HG02588 (cell line): ENCODE measurements around the gene CENPVL3.
"Not testable (repeated sequence)": the region's sequence is repeated elsewhere in the genome, so short reads cannot be mapped to it uniquely, and the experiment has no call there.

Source experiments
- ATAC-seq: cut with Tn5 transposase; IDR thresholded peaks from one replicate; pipeline ENCODE4 v1.9.1; 2021; ENCODE audit warnings: mild to moderate bottlenecking, moderate library complexity; ENCODE audit not compliant: unreplicated experiment

CENPVL3 gene

DNA sequence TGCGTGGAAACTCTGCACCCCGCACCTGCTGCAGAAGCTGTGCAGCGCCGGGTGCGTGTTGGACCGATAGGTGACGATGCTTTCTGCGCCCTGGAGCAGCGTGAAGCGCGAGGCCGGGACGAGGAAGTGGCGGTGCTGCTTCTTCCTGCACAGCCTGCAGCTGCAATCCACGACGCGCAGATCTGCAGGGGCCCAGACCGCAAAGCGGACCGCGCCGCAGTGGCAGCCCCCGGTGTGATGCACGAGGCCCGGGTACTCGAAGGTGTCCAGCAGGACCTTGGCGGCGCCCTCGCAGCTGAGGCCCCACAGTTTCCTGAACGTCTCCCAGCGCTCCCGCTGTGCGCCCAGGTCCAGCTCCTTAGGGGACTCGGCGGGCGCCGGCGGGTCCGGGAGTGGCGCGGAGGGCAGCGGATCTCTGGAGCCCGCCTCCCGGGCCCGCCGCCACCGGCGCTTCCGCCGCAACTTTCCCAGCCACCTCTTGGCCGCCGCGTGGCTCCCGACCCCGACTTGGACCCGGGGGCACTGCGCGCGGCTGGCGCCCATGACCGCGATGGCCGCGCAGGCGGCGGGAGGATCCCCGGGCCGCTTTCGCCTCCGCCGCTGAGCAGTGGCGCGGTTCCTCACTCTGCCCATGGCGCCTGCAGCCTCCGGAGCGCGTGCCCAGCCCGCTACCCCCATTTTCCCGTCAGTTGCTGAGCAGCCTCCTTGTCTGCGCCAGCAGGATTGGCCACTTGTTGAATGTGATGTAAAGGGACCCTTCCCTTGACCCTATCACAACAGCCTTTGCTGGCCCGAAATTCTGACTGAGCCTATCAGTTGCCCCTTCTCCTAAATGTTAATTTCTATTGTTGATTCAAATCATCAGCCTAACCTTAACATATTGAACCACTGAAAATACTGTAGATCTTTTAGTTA lies at the start of gene CENPVL3:
Gene CENPVL3, minus strand, starts transcription at position 672 of the 915 bp plus-strand sequence. Its CDS starts 39 bp downstream, at position 633.
- ATAC-seq: not testable (repeated sequence)

DNA sequence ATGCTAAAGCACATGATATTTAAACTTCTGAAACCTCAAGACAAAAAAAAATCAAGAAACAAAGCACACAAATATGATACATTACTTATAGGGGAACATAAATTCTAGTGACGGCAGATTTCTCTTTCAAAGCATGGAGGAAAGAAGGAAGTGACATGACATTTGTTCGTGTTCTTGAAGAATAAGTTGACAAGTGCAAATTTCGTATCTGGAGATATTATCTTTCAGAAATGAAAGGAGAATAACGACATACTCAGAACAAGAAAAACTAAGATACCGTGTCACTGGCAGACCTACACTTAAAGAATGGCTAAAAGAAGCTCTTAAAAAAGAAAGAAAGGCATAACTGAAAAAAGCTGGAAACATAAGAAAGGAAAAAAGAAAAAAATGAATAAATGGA lies 47.3 kb upstream of the CENPVL3 start:
- no peak for ATAC-seq

DNA sequence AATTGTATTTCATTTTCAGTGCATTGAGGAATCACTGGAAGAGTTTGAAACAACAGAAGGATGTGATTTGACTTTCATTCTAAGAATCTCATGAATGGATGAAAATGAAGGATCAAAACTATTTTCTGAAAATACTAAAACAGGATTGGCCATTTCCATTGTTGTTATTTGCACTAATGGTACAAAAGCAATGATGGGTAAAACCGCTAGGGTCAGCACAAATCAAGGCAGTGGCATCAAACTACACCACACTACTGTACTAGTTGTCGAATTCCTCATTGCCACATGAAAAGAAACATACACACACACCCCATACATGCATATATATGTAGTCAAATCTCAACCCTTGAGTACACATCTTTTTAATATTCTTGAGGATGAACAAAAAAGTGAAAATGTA lies 24.7 kb upstream of the CENPVL3 start:
- ATAC-seq: no peak

DNA sequence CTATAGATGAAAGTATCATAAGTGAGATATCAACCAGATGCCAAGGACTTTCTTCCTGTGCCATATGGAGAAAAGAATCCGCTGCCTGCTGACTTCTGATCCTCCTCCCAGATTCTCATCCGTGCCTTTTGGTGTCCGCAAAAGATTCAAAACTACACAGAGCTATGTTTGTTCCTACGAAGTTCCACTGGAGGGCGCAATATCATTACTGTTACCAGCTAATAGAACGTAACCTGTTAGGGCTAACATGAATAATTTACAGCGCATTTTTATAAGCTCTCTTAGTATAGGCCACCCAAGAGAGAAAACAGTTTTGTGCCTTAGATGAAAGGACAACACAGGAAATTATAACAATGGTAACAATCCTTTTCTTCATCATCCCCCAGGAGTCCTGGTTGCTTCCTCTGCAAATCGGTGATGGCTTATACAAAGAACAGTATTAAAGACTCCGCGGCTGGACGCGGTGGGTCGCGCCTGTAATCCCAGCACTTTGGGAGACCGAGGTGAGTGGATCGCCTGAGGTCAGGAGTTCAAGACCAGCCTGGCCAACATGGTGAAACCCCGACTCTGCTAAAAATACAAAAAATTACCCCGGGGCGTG lies 22.8 kb upstream of the CENPVL3 start:
- no peak for ATAC-seq

DNA sequence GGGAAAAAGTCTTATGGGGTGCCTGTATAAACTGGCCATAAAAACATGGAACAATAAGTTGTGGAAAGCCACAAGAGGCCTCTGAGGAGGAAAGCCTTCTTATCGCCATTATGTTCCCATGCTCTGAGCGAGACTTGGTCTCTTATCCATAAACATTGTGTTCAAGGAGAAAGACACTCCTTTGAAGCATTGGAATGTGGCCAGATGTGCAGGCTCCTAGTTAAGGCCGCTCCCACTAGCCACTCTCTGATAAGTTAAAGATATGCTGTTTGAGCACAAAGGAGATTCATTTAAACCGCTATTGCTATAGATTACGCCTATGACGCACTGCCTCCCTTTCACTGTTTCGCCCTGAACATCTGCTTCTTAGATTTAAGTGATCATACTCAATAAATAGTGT lies 17.8 kb upstream of the CENPVL3 start:
- not testable (repeated sequence) for ATAC-seq

DNA sequence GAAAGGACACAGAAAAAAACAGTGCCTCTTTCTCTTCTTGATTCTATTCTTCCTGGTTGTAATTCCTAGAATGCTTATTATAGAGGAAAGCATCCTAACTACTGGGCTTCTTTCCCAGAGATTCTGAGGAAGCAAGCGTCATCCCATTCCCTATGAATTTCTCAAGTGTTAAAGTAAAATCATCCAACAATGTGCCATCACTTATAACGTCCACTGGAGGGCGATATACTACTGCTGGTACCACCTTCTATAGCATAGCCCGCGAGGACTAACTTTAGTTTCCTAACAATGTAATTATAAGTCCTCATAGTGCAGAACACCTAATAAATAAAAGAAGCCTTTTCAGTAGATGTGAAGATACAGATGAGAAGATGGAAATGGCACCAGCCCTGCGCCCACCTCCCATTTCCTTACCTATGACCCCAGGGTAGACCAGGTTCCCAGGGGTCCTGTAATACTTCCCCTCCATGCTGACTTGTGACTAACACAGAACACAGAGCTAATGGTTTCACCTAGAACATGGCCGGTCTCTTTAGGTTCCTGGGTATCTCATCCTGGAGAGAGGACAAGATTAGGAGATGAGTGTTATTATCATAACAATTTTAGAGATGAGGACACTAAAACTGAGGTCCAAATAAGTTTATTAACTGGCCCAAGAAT lies 4.2 kb downstream of the CENPVL3 start:
- no peak for ATAC-seq

DNA sequence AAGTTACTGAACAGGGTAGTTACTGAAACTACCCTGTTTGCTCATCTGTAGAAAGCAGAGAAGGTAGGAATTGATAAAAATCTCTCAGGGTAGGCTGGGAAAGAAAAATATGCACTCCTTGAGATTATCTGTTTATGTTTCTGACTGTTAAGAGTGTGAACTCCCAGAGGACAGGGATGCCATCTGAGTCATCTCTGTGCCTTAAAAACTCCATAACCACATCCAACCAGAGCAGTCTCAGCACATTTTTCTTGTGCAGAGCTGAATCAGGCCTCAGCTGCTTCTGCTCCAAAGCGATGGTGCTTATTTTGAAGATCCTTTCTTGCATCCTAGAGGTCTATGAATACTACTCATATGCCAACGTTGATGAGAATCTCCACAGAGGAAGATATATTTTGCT lies 9.9 kb downstream of the CENPVL3 start:
- ATAC-seq: no peak

DNA sequence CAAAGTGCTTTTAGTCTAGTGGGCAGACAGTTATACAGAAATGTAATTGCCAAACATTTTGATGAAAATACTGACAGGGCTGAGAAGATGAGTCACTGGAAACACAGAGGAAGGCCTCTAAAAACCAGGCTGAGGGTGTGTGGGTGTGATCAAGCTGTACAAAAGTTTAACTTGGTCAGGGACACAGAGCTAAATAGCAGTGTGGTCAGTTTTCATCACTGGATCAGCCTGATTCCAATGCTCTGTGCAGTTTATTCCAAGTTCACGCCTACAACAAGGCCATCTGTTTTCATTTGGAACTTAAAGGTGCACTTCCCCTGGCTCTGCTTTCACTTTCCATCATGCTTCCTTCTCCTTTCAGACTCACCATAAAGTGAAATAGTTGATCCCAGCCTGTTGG lies 10.6 kb downstream of the CENPVL3 start:
- ATAC-seq: no peak

DNA sequence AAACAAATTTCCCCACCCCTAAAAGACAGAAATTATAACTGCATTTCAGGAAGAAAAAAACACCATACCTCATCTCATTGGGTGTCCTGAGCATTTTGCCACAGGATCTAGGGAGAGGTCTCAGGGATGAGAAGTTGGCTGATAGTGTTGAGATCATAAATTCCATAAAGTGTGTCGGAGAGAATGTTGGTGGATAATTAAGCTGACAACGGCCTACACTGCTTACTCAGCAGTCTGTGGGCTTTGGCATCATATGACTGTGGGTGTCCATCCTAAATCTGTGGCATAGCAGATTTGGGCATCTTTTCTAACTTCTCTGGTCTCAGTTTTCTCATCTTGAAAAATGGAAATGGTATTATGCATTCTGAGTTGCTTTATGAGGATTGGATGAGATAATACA lies 12.3 kb downstream of the CENPVL3 start:
- no peak for ATAC-seq

DNA sequence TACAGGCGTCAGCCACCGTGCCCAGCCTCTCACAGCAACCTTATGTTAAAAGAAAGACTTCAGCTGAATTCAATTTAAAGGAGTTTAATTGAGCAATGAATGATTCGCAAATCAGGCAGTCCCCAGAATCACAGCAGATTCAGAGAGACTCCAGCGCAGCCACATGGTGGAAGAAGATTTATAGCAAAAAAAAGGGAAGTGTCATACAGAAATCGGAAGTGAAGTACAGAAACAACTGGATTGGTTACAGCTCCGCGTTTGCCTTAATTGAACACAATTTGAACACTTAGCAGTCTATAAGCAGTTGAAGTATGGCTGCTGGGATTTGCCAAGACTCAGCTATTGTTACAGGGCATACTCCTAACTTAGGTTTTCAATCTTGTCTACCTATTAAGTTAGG lies 19.8 kb downstream of the CENPVL3 start:
- ATAC-seq: no peak

DNA sequence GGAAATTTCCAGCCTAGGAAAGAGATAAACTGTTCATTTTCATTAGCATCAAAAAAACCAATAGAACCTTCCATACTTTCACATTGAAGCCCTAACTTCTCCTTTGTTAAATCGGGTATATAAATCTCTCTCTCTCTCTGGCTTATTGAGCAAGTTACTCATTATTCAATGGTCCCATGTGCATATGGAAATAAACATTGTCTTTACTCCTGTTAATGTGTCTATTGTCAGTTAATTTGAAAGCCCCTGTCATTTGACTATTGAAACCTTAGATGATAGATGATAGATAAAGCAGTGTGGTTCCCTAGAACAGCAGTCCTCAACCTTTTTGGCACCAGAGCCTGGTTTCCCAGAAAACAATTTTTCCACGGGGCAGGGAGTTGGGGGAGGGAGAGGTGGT lies 46.8 kb downstream of the CENPVL3 start:
- ATAC-seq: no peak

DNA sequence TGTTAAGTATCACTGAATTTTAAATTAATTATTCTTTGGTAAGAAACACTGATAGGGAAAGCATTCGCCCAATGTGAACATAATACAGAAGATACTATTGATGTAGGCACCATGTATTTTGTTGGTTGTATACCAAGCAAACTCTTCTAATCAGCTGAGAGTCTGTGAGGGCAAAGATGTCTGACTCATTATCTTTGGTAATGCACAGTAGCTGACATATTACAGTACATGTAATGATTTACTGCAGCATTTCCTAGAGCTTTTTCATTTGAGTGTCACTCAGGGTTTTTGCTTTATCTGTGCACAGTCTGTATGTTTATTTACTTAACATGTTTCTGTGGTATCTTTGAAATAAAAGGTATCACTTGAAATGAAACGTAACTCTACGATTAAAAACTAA lies 49.2 kb downstream of the CENPVL3 start:
- ATAC-seq: no peak

DNA sequence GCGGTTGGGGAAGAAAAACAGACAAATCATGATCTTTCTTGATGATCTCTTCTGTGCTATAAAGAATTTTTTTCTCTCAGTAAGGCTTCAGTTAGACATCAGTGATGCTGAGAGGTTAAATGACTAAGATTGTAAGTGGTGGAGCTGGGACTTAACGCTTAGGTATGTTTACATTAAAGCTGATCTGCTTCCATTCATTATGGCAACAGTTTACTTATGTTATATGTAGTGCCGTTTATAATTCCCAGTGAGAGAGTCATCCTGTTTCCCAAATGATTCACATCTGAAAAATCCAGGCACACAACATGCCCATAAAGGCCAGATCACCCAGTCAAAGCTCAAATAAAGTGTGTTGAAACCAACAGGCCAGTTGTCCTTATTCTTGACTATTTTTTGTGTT lies 50.1 kb downstream of the CENPVL3 start:
- no peak for ATAC-seq
